SK-N-SH treated with all-trans-retinoic acid at 6 μM for 48 hours (cell line): ENCODE data around the gene OSMR.

Experiments used
- ATAC-seq: fragments of 200-7000 bp; cut with Tn5 transposase; 3 replicates; pipeline ENCODE4 v1.9.1; 2020; ENCODE audit warnings: mild to moderate bottlenecking, moderate library complexity
- BACH2 ChIP-seq: fragments of 250-450 bp; sonication (Bioruptor Pico); IDR thresholded peaks from 2 replicates; pipeline ENCODE4 v1.9.0; 2021; ENCODE audit warnings: mild to moderate bottlenecking, borderline replicate concordance
- CREB5 ChIP-seq: fragments of 250-450 bp; sonication (Bioruptor Pico); IDR thresholded peaks from 2 replicates; pipeline ENCODE4 v1.5.1; 2020; ENCODE audit warnings: low read depth, mild to moderate bottlenecking, moderate library complexity
- CSRNP3 ChIP-seq: fragments of 250-450 bp; sonication (Bioruptor Pico); IDR thresholded peaks from 2 replicates; pipeline ENCODE4 v1.5.1; 2021; ENCODE audit warnings: mild to moderate bottlenecking, moderate library complexity
- ESRRG ChIP-seq: fragments of 250-450 bp; sonication (Bioruptor Pico); IDR thresholded peaks from 2 replicates; pipeline ENCODE4 v1.6.1; 2021; ENCODE audit warnings: mild to moderate bottlenecking
- GLIS3 ChIP-seq: fragments of 250-450 bp; sonication (Bioruptor Pico); IDR thresholded peaks from 2 replicates; pipeline ENCODE4 v1.5.0; 2020; ENCODE audit warnings: mild to moderate bottlenecking, moderate library complexity
- ISL1 ChIP-seq: fragments of 250-450 bp; sonication (Bioruptor Pico); IDR thresholded peaks from 2 replicates; pipeline ENCODE4 v2.1.2; 2022; ENCODE audit warnings: mild to moderate bottlenecking, moderate library complexity
- OSR1 ChIP-seq: fragments of 250-450 bp; sonication (Bioruptor Pico); IDR thresholded peaks from 2 replicates; pipeline ENCODE4 v1.8.0; 2022; ENCODE audit warnings: moderate library complexity, mild to moderate bottlenecking, inconsistent platforms
- PATZ1 ChIP-seq: fragments of 250-450 bp; sonication (Bioruptor Pico); IDR thresholded peaks from 2 replicates; pipeline ENCODE4 v1.8.0; 2020; ENCODE audit warnings: mild to moderate bottlenecking, moderate library complexity, borderline replicate concordance
- POU6F1 ChIP-seq: fragments of 250-450 bp; sonication (Bioruptor Pico); IDR thresholded peaks from 2 replicates; pipeline ENCODE4 v1.8.0; 2021; ENCODE audit warnings: low read depth, mild to moderate bottlenecking, moderate library complexity, borderline replicate concordance
- PPARA ChIP-seq: fragments of 250-450 bp; sonication (Bioruptor Pico); IDR thresholded peaks from 2 replicates; pipeline ENCODE4 v1.5.0; 2020; ENCODE audit warnings: mild to moderate bottlenecking, borderline replicate concordance
- RARB ChIP-seq: fragments of 250-450 bp; sonication (Bioruptor Pico); IDR thresholded peaks from 2 replicates; pipeline ENCODE4 v1.8.0; 2021; ENCODE audit warnings: mild to moderate bottlenecking, moderate library complexity
- SNAI2 ChIP-seq: fragments of 250-450 bp; sonication (Bioruptor Pico); IDR thresholded peaks from 2 replicates; pipeline ENCODE4 v1.5.0; 2020; ENCODE audit warnings: mild to moderate bottlenecking, moderate library complexity
- TCF4 ChIP-seq: fragments of 250-450 bp; sonication (Bioruptor Pico); IDR thresholded peaks from 2 replicates; pipeline ENCODE4 v1.8.0; 2021; ENCODE audit warnings: mild to moderate bottlenecking, moderate library complexity, borderline replicate concordance
- TOX ChIP-seq: fragments of 250-450 bp; sonication (Bioruptor Pico); IDR thresholded peaks from 2 replicates; pipeline ENCODE4 v1.8.0; 2021; ENCODE audit warnings: mild to moderate bottlenecking, moderate library complexity, borderline replicate concordance
- TSHZ2 ChIP-seq: fragments of 250-450 bp; sonication (Bioruptor Pico); IDR thresholded peaks from 2 replicates; pipeline ENCODE4 v1.5.0; 2020; ENCODE audit warnings: mild to moderate bottlenecking, moderate library complexity
- ZC3H10 ChIP-seq: fragments of 250-450 bp; sonication (Bioruptor Pico); IDR thresholded peaks from 2 replicates; pipeline ENCODE4 v1.5.1; 2021; ENCODE audit warnings: mild to moderate bottlenecking, moderate library complexity
- ZFP30 ChIP-seq: fragments of 450-650 bp; formaldehyde crosslinking; IDR thresholded peaks from 2 replicates; pipeline ENCODE4 v1.5.0; 2022; ENCODE audit warnings: mild to moderate bottlenecking, moderate library complexity
- ZNF565 ChIP-seq: fragments of 450-650 bp; formaldehyde crosslinking; conservative IDR thresholded peaks from 2 replicates; pipeline ENCODE4 v1.5.0; 2020; ENCODE audit warnings: low read depth, mild to moderate bottlenecking, moderate library complexity
- ZNF8 ChIP-seq: fragments of 450-650 bp; formaldehyde crosslinking; IDR thresholded peaks from 2 replicates; pipeline ENCODE4 v1.5.0; 2020; ENCODE audit warnings: mild to moderate bottlenecking, moderate library complexity

Gene OSMR

GRCh38 chr5:38891563-38891962 is 45.8 kb downstream of the OSMR start:
- no peak for ATAC-seq
- no peak for TF ChIP-seq ZNF565 (CRISPR knock-in tag)
- no peak for TF ChIP-seq ZC3H10 (CRISPR knock-in tag)
- no peak for TF ChIP-seq TSHZ2
- no peak for TF ChIP-seq ISL1 (CRISPR knock-in tag)
- TF ChIP-seq SNAI2, result no peak
- TF ChIP-seq ESRRG (CRISPR knock-in tag), result no peak
- TF ChIP-seq PATZ1 (CRISPR knock-in tag), result no peak
- no peak for TF ChIP-seq POU6F1
- no peak for TF ChIP-seq ZNF8 (CRISPR knock-in tag)
- TF ChIP-seq TCF4 (CRISPR knock-in tag), result no peak
- TF ChIP-seq OSR1 (CRISPR knock-in tag), result no peak
- no peak for TF ChIP-seq ZFP30 (CRISPR knock-in tag)
- TF ChIP-seq CREB5 (CRISPR knock-in tag), result no peak
- TF ChIP-seq PPARA (CRISPR knock-in tag), result no peak
- TF ChIP-seq GLIS3, result no peak
- no peak for TF ChIP-seq CSRNP3
- TF ChIP-seq BACH2 (CRISPR knock-in tag), result no peak

- no peak for ATAC-seq
- TF ChIP-seq ISL1 (CRISPR knock-in tag) (no peak), CREB5 (CRISPR knock-in tag) (no peak), RARB (CRISPR knock-in tag) (no peak), TCF4 (CRISPR knock-in tag) (no peak), ESRRG (CRISPR knock-in tag) (no peak), ZFP30 (CRISPR knock-in tag) (no peak), CSRNP3 (no peak), ZNF565 (CRISPR knock-in tag) (no peak), OSR1 (CRISPR knock-in tag) (no peak), TOX (CRISPR knock-in tag) (no peak), ZC3H10 (CRISPR knock-in tag) (no peak), SNAI2 (no peak), TSHZ2 (no peak)
Measured at GRCh38 chr5:38892363-38892762, 46.6 kb downstream of the OSMR start.
